Hepatocyte (in vitro differentiated cells): ENCODE measurements around the gene TLR8. TPM values are rescaled to one million over a fixed set of nuclear protein-coding genes. Genes with fewer than 3 reads are reported as not detected.

ENCODE experiments used
- DNase-seq: peaks from one replicate; pipeline ENCODE4 v3.0.0-alpha.2; 2016; ENCODE audit warnings: low spot score
- H2AFZ ChIP-seq: fragments of 200-600 bp; sonication (generic); 2 replicates; pipeline ENCODE4 v1.6.0; 2016; ENCODE audit warnings: antibody characterized with exemption, mild to moderate bottlenecking
- H3K27ac ChIP-seq: fragments of 200-600 bp; sonication (generic); 2 replicates; pipeline ENCODE4 v1.5.1; 2016; ENCODE audit warnings: mild to moderate bottlenecking
- H3K27me3 ChIP-seq: fragments of 200-600 bp; sonication (generic); 2 replicates; pipeline ENCODE4 v1.6.1; 2016
- H3K36me3 ChIP-seq: fragments of 200-600 bp; sonication (generic); replicated peaks from 2 replicates; pipeline ENCODE4 v1.5.1; 2016; ENCODE audit warnings: low read depth; ENCODE audit not compliant: insufficient read depth
- H3K4me1 ChIP-seq: fragments of 200-600 bp; sonication (generic); 2 replicates; pipeline ENCODE4 v1.5.1; 2016; ENCODE audit warnings: mild to moderate bottlenecking, moderate library complexity; ENCODE audit not compliant: insufficient read depth
- H3K4me2 ChIP-seq: fragments of 200-600 bp; sonication (generic); 2 replicates; pipeline ENCODE4 v1.6.0; 2016
- H3K4me3 ChIP-seq: fragments of 200-600 bp; sonication (generic); 2 replicates; pipeline ENCODE4 v1.5.1; 2016; ENCODE audit warnings: mild to moderate bottlenecking
- H3K79me2 ChIP-seq: fragments of 200-600 bp; sonication (generic); 2 replicates; pipeline ENCODE4 v1.6.0; 2017; ENCODE audit warnings: mild to moderate bottlenecking
- H3K9me2 ChIP-seq: fragments of 200-600 bp; sonication (generic); replicated peaks from 2 replicates; pipeline ENCODE4 v1.6.0; 2017; ENCODE audit warnings: mild to moderate bottlenecking; ENCODE audit not compliant: insufficient read depth
- H3K9me3 ChIP-seq: fragments of 200-600 bp; sonication (generic); 2 replicates; pipeline ENCODE4 v1.5.1; 2016; ENCODE audit warnings: low read depth, mild to moderate bottlenecking
- H4K20me1 ChIP-seq: fragments of 200-600 bp; sonication (generic); 2 replicates; pipeline ENCODE4 v1.6.0; 2016; ENCODE audit warnings: mild to moderate bottlenecking; ENCODE audit not compliant: insufficient read depth, poor library complexity, severe bottlenecking
- CTCF ChIP-seq: fragments of 200-600 bp; sonication (generic); IDR thresholded peaks from 2 replicates; pipeline ENCODE4 v1.5.1; 2016; ENCODE audit warnings: antibody characterized with exemption, mild to moderate bottlenecking; ENCODE audit not compliant: poor library complexity
- EZH2 ChIP-seq: fragments of 200-600 bp; sonication (generic); IDR thresholded peaks from 2 replicates; pipeline ENCODE4 v1.6.1; 2016; ENCODE audit warnings: antibody characterized with exemption, mild to moderate bottlenecking, borderline replicate concordance
- EZH2phosphoT487 ChIP-seq: fragments of 200-600 bp; sonication (generic); IDR thresholded peaks from one replicate; pipeline ENCODE4 v1.6.1; 2018; ENCODE audit warnings: antibody characterized with exemption, mild to moderate bottlenecking, low read depth, moderate library complexity; ENCODE audit not compliant: unreplicated experiment, severe bottlenecking
- WGBS: methylation state at CpG from one replicate; pipeline ENCODE4 v1.1.6; 2016; ENCODE audit warnings: low lambda C conversion rate; ENCODE audit errors: missing lambda C conversion rate; 5-methylcytosine and 5-hydroxymethylcytosine counted together
- polyA plus RNA-seq: library from polyadenylated mRNA; unstranded; fragments of >200 nt; fragmentation: Nextera tagmentation; extraction: Ambion mirVana; gene quantifications from 2 replicates; pipeline ENCODE4 v1.2.1, GENCODE V29; 2016
- total RNA-seq: library from RNA; depleted of rRNA; stranded (reverse); fragments of >200 nt; gene quantifications from 2 replicates; pipeline ENCODE4 v1.2.3, GENCODE V29; 2014

TLR8 gene
- total and polyA plus RNA-seq, 2 experiments from 2014 or later: 0.07 TPM; not detected in 1

GRCh38 chrX:12965131-12965940 is 58.9 kb downstream of the TLR8 start:
- WGBS: 77% methylated on average over 6 of the region's 6 CpGs
- H3K27ac ChIP-seq: no peak overlapping the region
- TF ChIP-seq CTCF (no peak), EZH2phosphoT487 (no peak), EZH2 (no peak)

GRCh38 chrX:12966151-12966550 is 59.7 kb downstream of the TLR8 start:
- Histone ChIP-seq H3K4me3 (no peak overlapping the region), H3K4me1 (no peaks in the 10 kb centered on the region), H3K79me2 (no peaks in the 10 kb centered on the region), H3K9me3 (no peaks in the 10 kb centered on the region), H3K9me2 (no peaks in the 10 kb centered on the region), H3K4me2 (no peak overlapping the region), H3K27me3 (no peaks in the 10 kb centered on the region), H3K27ac (no peak overlapping the region), H4K20me1 (no peaks in the 10 kb centered on the region), H2AFZ (no peak overlapping the region), H3K36me3 (no peaks in the 10 kb centered on the region)
- no peak for DNase-seq
- TF ChIP-seq CTCF: no peak
- TF ChIP-seq EZH2: no peak
- no peak for TF ChIP-seq EZH2phosphoT487
- 100% methylated on average over 1 of the region's 1 CpG for WGBS

More at GRCh38 chrX:12965131-12965940, 58.9 kb downstream of the TLR8 start:
- Histone ChIP-seq H3K4me2 (no peak overlapping the region), H2AFZ (no peak overlapping the region), H3K27me3 (no peaks in the 10 kb centered on the region), H4K20me1 (no peaks in the 10 kb centered on the region), H3K9me3 (no peaks in the 10 kb centered on the region), H3K4me1 (no peaks in the 10 kb centered on the region), H3K9me2 (no peaks in the 10 kb centered on the region), H3K4me3 (no peak overlapping the region), H3K36me3 (no peaks in the 10 kb centered on the region), H3K79me2 (no peaks in the 10 kb centered on the region)
- DNase-seq: no peak

- Histone ChIP-seq H3K9me2 (no peaks in the 10 kb centered on the region), H3K27ac (no peak overlapping the region)
- WGBS: 94% methylated on average over 15 of the region's 15 CpGs
These were observed 61.5 kb downstream of the TLR8 start for GRCh38 chrX:12967711-12968465.

More at GRCh38 chrX:12967711-12968465, 61.5 kb downstream of the TLR8 start:
- Histone ChIP-seq H3K9me3 (no peaks in the 10 kb centered on the region), H3K4me1 (no peaks in the 10 kb centered on the region), H3K4me2 (no peak overlapping the region), H3K27me3 (no peaks in the 10 kb centered on the region), H3K36me3 (no peaks in the 10 kb centered on the region), H3K79me2 (peaks cover 4% of the 10 kb centered on the region), H3K4me3 (no peak overlapping the region), H4K20me1 (no peaks in the 10 kb centered on the region), H2AFZ (no peak overlapping the region)
- DNase-seq: no peak
- TF ChIP-seq EZH2 (no peak), CTCF (no peak), EZH2phosphoT487 (no peak)
